Upper lobe of left lung (tissue), 6 donors: ENCODE measurements around the gene SPATA33. TPM values are rescaled to one million over a fixed set of nuclear protein-coding genes. Genes with fewer than 3 reads are reported as not detected.

Experiments used
- ATAC-seq, 2 donors: fragments of 200-7000 bp; cut with Tn5 transposase; one replicate each; pipeline ENCODE4 v1.9.1; 2022; ENCODE audit warnings: mild to moderate bottlenecking in 2 of 2, moderate library complexity in 2 of 2; ENCODE audit not compliant: low FRiP score in 2 of 2
- DNase-seq, 2 donors: peaks; one replicate each; pipeline ENCODE4 v3.0.0-alpha.2; 2019 to 2020
- H3K27ac ChIP-seq, 4 donors: fragments of 200-600 bp; sonication (generic); one replicate each; pipeline ENCODE4 v1.5.1; 2016 to 2019
- H3K27me3 ChIP-seq, 4 donors: fragments of 200-600 bp; sonication (generic); one replicate each; pipeline ENCODE4 v1.5.1; 2017 to 2019
- H3K36me3 ChIP-seq, 4 donors: fragments of 200-600 bp; sonication (generic); one replicate each; pipeline ENCODE4 v1.5.1; 2016 to 2019
- H3K4me1 ChIP-seq, 4 donors: fragments of 200-600 bp; sonication (generic); one replicate each; pipeline ENCODE4 v1.5.1; 2018 to 2019
- H3K4me3 ChIP-seq, 4 donors: fragments of 200-600 bp; sonication (generic); one replicate each; pipeline ENCODE4 v1.5.1; 2017 to 2019; ENCODE audit warnings: mild to moderate bottlenecking in 2 of 4, moderate library complexity in 1 of 4
- H3K9me3 ChIP-seq, 4 donors: fragments of 200-600 bp; sonication (generic); one replicate each; pipeline ENCODE4 v1.5.1; 2018 to 2019
- EP300 ChIP-seq, 4 donors: sonication (generic); formaldehyde crosslinking; IDR thresholded peaks; one replicate each; pipeline ENCODE4 v1.5.1; 2017; ENCODE audit warnings: antibody characterized with exemption in 4 of 4, control low read depth in 2 of 4
- POLR2A ChIP-seq, 4 donors: fragments of 450-650 bp; IDR thresholded peaks; one replicate each; pipeline ENCODE4 v1.5.1; 2016 to 2017; ENCODE audit warnings: antibody characterized with exemption in 4 of 4, mild to moderate bottlenecking in 2 of 4
- POLR2AphosphoS5 ChIP-seq, 2 donors: sonication (generic); formaldehyde crosslinking; IDR thresholded peaks; one replicate each; pipeline ENCODE4 v1.5.1; 2017; ENCODE audit warnings: antibody characterized with exemption in 2 of 2
- WGBS, 2 donors: methylation state at CpG; one replicate each; pipeline ENCODE4 v1.1.5; 2017 to 2018; 5-methylcytosine and 5-hydroxymethylcytosine counted together
- total RNA-seq, 6 donors: library from RNA; depleted of rRNA in 4 of 6; stranded (reverse); fragments of >200 nt in 4 of 6; gene quantifications; one replicate each; pipeline versions ENCODE4 v1.1.0 to v1.2.1, GENCODE V29; 2016 to 2021
- TF ChIP-seq, protein P1 (sequence below), 6 experiments: fragments of 450-650 bp in 4 of 6; fragments of 200-600 bp in 2 of 6; sonication (generic) in 2 of 6; IDR thresholded peaks; one replicate each; pipeline ENCODE4 v1.5.1; 2016 to 2019; ENCODE audit warnings: antibody characterized with exemption in 6 of 6
- donor health status: DM: no; HTN: no; CAD: no; lungs with moderate emphysema.
- donor health status: DM: no; HTN: yes; CAD: no; lungs with severe emphysema.

Gene SPATA33
- total RNA-seq, 6 donors from 2014 or later = 5.8 to 22.0 (median 8.8) TPM

GRCh38 chr16:89700100-89700648 is 42.5 kb downstream of the SPATA33 start:
- peak; percentile 80 to 91 for ATAC-seq
- no peaks in the 10 kb centered on the region for H3K27me3 ChIP-seq
- H3K4me1 ChIP-seq = peaks cover 15 to 39% (median 23%) of the 10 kb centered on the region in 4 donors
- TF ChIP-seq EP300 (IDR thresholded peaks at IDR 0.05) (peak in 1 of 4 donors; percentile 68), POLR2AphosphoS5 (IDR thresholded peaks at IDR 0.05) (peak; percentile 80 to 84), POLR2A (IDR thresholded peaks at IDR 0.05) (peak in 2 of 4 donors; percentile 15 to 50)
- TF ChIP-seq, protein P1, sequence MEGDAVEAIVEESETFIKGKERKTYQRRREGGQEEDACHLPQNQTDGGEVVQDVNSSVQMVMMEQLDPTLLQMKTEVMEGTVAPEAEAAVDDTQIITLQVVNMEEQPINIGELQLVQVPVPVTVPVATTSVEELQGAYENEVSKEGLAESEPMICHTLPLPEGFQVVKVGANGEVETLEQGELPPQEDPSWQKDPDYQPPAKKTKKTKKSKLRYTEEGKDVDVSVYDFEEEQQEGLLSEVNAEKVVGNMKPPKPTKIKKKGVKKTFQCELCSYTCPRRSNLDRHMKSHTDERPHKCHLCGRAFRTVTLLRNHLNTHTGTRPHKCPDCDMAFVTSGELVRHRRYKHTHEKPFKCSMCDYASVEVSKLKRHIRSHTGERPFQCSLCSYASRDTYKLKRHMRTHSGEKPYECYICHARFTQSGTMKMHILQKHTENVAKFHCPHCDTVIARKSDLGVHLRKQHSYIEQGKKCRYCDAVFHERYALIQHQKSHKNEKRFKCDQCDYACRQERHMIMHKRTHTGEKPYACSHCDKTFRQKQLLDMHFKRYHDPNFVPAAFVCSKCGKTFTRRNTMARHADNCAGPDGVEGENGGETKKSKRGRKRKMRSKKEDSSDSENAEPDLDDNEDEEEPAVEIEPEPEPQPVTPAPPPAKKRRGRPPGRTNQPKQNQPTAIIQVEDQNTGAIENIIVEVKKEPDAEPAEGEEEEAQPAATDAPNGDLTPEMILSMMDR (IDR thresholded peaks at IDR 0.05) = peak; percentile 76 to 98 (median 96)
- H3K9me3 ChIP-seq = no peaks in the 10 kb centered on the region
- H3K4me3 ChIP-seq = peak overlapping the region; percentile 74 to 90 (median 83)
- peaks cover 0 to 31% (median 19%) of the 10 kb centered on the region in 4 donors for H3K36me3 ChIP-seq
- WGBS, 2 donors = 0 to 4% methylated on average over 10 to 14 of the region's 30 CpGs
- peak; percentile 98 to 100 for DNase-seq
- H3K27ac ChIP-seq = peak overlapping the region; percentile 83 to 95 (median 90)

- peaks cover 0 to 24% (median 14%) of the 10 kb centered on the region in 4 donors for H3K36me3 ChIP-seq
- WGBS, 2 donors = 1 to 7% methylated on average over 3 to 28 of the region's 78 CpGs
- ATAC-seq = peak; percentile 43 to 49
Measured at GRCh38 chr16:89700649-89701424, 43.2 kb downstream of the SPATA33 start.

DNA sequence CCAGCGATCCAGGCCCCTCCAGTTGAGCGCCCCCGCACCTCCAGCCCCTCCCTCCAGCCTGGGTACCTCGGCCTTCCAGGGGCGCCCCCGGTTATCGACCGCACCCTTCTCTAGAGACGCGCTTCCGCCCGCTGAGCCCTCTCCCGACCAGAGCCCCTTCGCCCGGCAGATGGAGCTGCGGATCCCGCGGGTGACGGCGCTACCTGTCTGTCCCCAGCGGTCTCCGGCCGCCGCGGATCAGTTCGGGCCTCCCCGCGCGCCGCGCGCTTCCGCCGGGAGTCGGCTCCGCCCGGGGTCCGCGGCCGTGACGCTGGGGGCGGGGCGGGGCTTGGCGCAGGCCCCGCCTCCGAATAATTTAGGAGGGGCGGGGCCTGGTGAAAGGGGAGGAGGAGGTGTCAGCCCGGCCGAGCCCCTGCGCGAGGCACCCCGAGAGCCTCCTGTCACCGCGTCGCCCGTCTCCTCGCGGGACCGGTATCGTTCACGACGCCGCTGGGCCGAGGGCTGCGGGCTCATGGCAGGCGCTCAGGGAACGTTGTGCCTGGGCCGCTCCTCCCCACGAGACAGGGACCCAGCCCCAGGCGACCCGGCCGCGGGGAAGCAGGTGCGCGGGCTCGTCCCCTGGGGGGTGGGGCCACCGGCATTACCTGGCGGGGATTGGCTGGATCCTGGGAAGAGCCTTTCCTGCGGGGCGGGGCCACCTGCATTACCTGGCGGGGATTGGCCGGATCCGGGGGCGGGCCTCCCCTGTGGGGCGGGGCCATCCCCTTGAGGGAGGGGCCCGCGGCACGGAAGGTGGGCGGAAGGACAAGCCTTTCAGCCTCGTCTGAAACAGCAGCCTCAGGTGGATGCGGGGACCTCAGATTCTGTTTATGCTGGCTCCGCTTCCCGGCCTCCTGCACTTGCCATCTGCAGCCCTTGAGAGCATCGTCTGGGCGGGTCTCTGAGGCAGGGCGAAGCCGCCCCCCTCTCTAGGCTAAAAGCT is 44.1 kb downstream of the SPATA33 start, which contains the start of gene SPATA2L:
Gene SPATA2L, minus strand, starts transcription at position 281 of the 982 bp plus-strand sequence. CDS start 473 bp downstream, outside the sequence.
- Histone ChIP-seq H3K27me3 (no peaks in the 10 kb centered on the region), H3K4me1 (peaks cover 15 to 39% (median 25%) of the 10 kb centered on the region in 4 donors), H3K4me3 (peak within 1 kb of the TSS; percentile 74 to 90 (median 83)), H3K27ac (peak within 1 kb of the TSS; percentile 83 to 95 (median 90)), H3K9me3 (no peaks in the 10 kb centered on the region), H3K36me3 (peaks cover 0 to 15% (median 13%) of the 10 kb centered on the region in 4 donors)
- peak; percentile 91 to 92 for ATAC-seq
- DNase-seq = peak; percentile 95 to 98
- 3 to 5% methylated on average over 38 to 60 of the region's 97 CpGs for WGBS, 2 donors
- TF ChIP-seq EP300 (IDR thresholded peaks at IDR 0.05) (no peak), POLR2AphosphoS5 (IDR thresholded peaks at IDR 0.05) (peak; percentile 69 to 85), POLR2A (IDR thresholded peaks at IDR 0.05) (peak; percentile 30 to 93 (median 80))
- TF ChIP-seq, protein P1 (IDR thresholded peaks at IDR 0.05) = peak in 2 of 6 experiments; percentile 27 to 33

More at GRCh38 chr16:89700649-89701424, 43.2 kb downstream of the SPATA33 start:
- Histone ChIP-seq H3K27me3 (no peaks in the 10 kb centered on the region), H3K4me1 (peaks cover 15 to 38% (median 23%) of the 10 kb centered on the region in 4 donors), H3K27ac (peak overlapping the region; percentile 83 to 95 (median 90)), H3K9me3 (no peaks in the 10 kb centered on the region), H3K4me3 (peak overlapping the region; percentile 74 to 90 (median 83))
- no peak for TF ChIP-seq POLR2A (IDR thresholded peaks at IDR 0.05)
- TF ChIP-seq, protein P1 (IDR thresholded peaks at IDR 0.05) = peak in 1 of 6 experiments; percentile 41
- no peak for TF ChIP-seq POLR2AphosphoS5 (IDR thresholded peaks at IDR 0.05)
- peak; percentile 80 to 92 for DNase-seq

GRCh38 chr16:89704281-89704680 is 46.6 kb downstream of the SPATA33 start:
- Histone ChIP-seq H3K9me3 (no peaks in the 10 kb centered on the region), H3K4me3 (no peak overlapping the region), H3K27me3 (no peaks in the 10 kb centered on the region), H3K4me1 (peaks cover 15 to 39% (median 25%) of the 10 kb centered on the region in 4 donors), H3K36me3 (peaks cover 0 to 4% (median 0%) of the 10 kb centered on the region in 4 donors), H3K27ac (no peak overlapping the region)
- WGBS, 2 donors = 74 to 83% methylated on average over 7 to 13 of the region's 13 CpGs
- DNase-seq = no peak
- TF ChIP-seq POLR2AphosphoS5 (IDR thresholded peaks at IDR 0.05) (no peak), POLR2A (IDR thresholded peaks at IDR 0.05) (no peak), EP300 (IDR thresholded peaks at IDR 0.05) (no peak)
- TF ChIP-seq, protein P1 (IDR thresholded peaks at IDR 0.05) = no peak
- ATAC-seq = no peak
